ENCODE measurements around the gene SLC15A4.

Gene SLC15A4

DNA sequence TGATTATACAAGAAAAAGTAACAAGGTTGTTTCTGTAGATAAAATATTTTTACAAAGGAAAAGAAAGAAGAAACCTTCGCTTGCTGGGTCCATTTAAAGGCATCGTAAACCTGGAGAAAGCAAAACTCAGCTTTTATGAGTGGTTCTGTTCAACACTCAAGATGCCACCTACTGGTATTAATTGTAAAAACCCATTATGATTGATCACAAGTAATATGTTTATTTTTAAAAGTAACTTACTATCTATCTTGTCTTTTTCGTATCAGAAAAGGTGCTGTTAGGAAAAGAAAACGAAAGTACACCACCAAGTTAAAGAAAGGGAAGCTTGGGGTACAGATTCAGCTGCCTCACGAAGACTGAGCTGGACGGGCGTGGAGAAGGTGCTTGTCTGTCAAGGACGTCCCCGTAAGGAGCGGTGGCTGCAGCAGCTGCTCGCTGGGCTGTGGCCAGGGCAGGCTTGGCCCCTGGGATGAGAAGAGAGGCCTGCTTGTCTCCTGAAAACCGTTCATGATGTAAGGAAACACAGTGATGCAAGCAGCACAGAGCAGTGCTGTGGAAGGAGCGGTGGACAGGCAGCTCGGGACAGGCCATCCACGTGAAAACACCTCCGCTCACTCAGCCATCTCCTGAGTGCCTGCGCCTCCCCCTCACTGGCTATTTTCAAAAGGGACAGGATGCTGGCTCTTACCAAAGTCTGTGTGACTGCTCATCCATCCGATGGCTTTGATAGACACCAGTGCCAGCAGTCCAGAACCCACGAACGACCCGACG lies 25.0 kb downstream of the SLC15A4 start:
- ATAC-seq: no peak
- TF ChIP-seq ZNF70 (CRISPR knock-in tag; IDR thresholded peaks at IDR 0.05) (no peak), TOX (CRISPR knock-in tag; IDR thresholded peaks at IDR 0.05; ENCODE audit: borderline replicate concordance) (no peak), ZC3H10 (CRISPR knock-in tag; IDR thresholded peaks at IDR 0.05) (no peak), ESRRG (CRISPR knock-in tag; IDR thresholded peaks at IDR 0.05) (no peak), TSHZ2 (CRISPR knock-in tag; IDR thresholded peaks at IDR 0.05) (no peak), ZFP3 (CRISPR knock-in tag; IDR thresholded peaks at IDR 0.05) (no peak), ZNF565 (CRISPR knock-in tag; conservative IDR thresholded peaks at IDR 0.05; ENCODE audit: low read depth) (no peak), BACH2 (CRISPR knock-in tag; IDR thresholded peaks at IDR 0.05; ENCODE audit: borderline replicate concordance) (no peak), ARNTL (CRISPR knock-in tag; IDR thresholded peaks at IDR 0.05; ENCODE audit: borderline replicate concordance, low read depth) (no peak), CSDC2 (CRISPR knock-in tag; IDR thresholded peaks at IDR 0.05) (no peak), PPARA (CRISPR knock-in tag; IDR thresholded peaks at IDR 0.05; ENCODE audit: borderline replicate concordance) (no peak), ISL1 (CRISPR knock-in tag; IDR thresholded peaks at IDR 0.05) (no peak), ZFP30 (CRISPR knock-in tag; IDR thresholded peaks at IDR 0.05) (no peak), ZNF8 (CRISPR knock-in tag; IDR thresholded peaks at IDR 0.05) (no peak)
- TF ChIP-seq, protein P1, sequence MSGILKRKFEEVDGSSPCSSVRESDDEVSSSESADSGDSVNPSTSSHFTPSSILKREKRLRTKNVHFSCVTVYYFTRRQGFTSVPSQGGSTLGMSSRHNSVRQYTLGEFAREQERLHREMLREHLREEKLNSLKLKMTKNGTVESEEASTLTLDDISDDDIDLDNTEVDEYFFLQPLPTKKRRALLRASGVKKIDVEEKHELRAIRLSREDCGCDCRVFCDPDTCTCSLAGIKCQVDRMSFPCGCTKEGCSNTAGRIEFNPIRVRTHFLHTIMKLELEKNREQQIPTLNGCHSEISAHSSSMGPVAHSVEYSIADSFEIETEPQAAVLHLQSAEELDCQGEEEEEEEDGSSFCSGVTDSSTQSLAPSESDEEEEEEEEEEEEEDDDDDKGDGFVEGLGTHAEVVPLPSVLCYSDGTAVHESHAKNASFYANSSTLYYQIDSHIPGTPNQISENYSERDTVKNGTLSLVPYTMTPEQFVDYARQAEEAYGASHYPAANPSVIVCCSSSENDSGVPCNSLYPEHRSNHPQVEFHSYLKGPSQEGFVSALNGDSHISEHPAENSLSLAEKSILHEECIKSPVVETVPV (CRISPR knock-in tag; IDR thresholded peaks at IDR 0.05): no peak
- TF ChIP-seq, protein P2, sequence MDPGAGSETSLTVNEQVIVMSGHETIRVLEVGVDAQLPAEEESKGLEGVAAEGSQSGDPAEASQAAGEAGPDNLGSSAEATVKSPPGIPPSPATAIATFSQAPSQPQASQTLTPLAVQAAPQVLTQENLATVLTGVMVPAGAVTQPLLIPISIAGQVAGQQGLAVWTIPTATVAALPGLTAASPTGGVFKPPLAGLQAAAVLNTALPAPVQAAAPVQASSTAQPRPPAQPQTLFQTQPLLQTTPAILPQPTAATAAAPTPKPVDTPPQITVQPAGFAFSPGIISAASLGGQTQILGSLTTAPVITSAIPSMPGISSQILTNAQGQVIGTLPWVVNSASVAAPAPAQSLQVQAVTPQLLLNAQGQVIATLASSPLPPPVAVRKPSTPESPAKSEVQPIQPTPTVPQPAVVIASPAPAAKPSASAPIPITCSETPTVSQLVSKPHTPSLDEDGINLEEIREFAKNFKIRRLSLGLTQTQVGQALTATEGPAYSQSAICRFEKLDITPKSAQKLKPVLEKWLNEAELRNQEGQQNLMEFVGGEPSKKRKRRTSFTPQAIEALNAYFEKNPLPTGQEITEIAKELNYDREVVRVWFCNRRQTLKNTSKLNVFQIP (CRISPR knock-in tag; IDR thresholded peaks at IDR 0.05; ENCODE audit: borderline replicate concordance, low read depth): no peak

DNA sequence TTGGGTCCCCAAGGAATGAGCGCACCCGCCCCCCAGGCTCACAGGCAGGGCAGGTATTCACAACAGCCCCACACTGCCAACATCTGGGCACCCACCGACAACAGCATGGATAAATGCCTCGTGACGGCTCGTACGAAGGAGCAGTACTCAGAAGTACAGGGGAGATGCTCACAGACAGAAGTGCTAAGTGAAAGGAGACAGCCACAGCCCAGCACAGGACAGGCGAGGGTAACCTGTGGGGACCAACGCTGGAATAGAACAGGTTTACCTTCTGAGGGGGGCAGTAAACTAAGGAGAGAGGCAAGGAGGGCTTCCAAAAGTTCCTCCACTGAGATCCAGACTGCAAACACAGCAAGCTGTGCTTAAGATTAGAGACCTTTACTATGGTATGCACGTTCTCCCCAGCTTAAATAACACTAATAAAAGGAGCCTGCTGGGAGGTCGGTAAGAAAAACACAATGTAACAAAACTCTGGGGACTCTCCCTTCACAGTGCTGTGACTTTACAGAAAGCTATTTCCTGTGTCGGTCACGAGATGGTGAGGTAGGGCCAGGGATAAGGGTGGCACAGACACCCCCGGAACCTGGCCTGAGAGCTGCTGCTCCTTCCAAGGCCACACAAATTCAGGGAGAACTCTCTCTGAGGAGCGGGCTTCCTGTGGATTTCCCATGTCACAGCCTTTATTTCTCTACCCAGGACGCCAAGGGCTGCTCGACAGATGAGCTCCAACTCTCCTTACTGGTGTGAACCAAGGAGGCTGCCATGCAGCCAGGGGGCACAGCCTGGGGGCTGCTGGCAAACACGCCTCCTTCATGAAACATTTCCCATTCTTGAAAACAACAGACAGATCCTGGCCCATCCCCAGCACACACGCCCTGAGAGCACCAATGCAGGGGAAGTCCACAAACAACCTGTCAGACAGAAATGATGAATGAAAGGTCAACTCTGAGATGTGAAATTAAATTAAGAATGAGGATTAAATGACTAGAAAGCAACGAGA lies 26.3 kb downstream of the SLC15A4 start:
- no peak for ATAC-seq
- TF ChIP-seq TOX (CRISPR knock-in tag; IDR thresholded peaks at IDR 0.05; ENCODE audit: borderline replicate concordance) (no peak), ZNF8 (CRISPR knock-in tag; IDR thresholded peaks at IDR 0.05) (no peak), ZNF565 (CRISPR knock-in tag; conservative IDR thresholded peaks at IDR 0.05; ENCODE audit: low read depth) (no peak)
- TF ChIP-seq, protein P2 (CRISPR knock-in tag; IDR thresholded peaks at IDR 0.05; ENCODE audit: borderline replicate concordance, low read depth): no peak

- no peak for ATAC-seq
- TF ChIP-seq, protein P1 (CRISPR knock-in tag; IDR thresholded peaks at IDR 0.05): no peak
- no peak for TF ChIP-seq PATZ1 (CRISPR knock-in tag; IDR thresholded peaks at IDR 0.05; ENCODE audit: borderline replicate concordance)
- TF ChIP-seq OSR1 (CRISPR knock-in tag; IDR thresholded peaks at IDR 0.05): no peak
- TF ChIP-seq, protein P2 (CRISPR knock-in tag; IDR thresholded peaks at IDR 0.05; ENCODE audit: borderline replicate concordance, low read depth): no peak
- TF ChIP-seq TCF4 (CRISPR knock-in tag; IDR thresholded peaks at IDR 0.05; ENCODE audit: borderline replicate concordance): no peak
- TF ChIP-seq RARB (CRISPR knock-in tag; IDR thresholded peaks at IDR 0.05): no peak
- no peak for TF ChIP-seq ZNF8 (CRISPR knock-in tag; IDR thresholded peaks at IDR 0.05)
- no peak for TF ChIP-seq ZFP3 (CRISPR knock-in tag; IDR thresholded peaks at IDR 0.05)
- no peak for TF ChIP-seq ZC3H10 (CRISPR knock-in tag; IDR thresholded peaks at IDR 0.05)
- no peak for TF ChIP-seq TOX (CRISPR knock-in tag; IDR thresholded peaks at IDR 0.05; ENCODE audit: borderline replicate concordance)
- no peak for TF ChIP-seq PPARA (CRISPR knock-in tag; IDR thresholded peaks at IDR 0.05; ENCODE audit: borderline replicate concordance)
- TF ChIP-seq ZFP30 (CRISPR knock-in tag; IDR thresholded peaks at IDR 0.05): no peak
Observed at GRCh38 chr12:128796439-128797118, 27.2 kb downstream of the SLC15A4 start.

Data from SK-N-SH treated with all-trans-retinoic acid at 6 μM for 48 hours (cell line).